Colonic mucosa (tissue), 4 donors: ENCODE data around the gene ABHD11. TPM values are rescaled to one million over a fixed set of nuclear protein-coding genes. Genes with fewer than 3 reads are reported as not detected.

Experiments
- DNase-seq: peaks from one replicate; pipeline ENCODE4 v3.0.0-alpha.2; 2020
- H3K27ac ChIP-seq: fragments of 200-600 bp; one replicate; pipeline ENCODE4 v1.8.0; 2021
- H3K27me3 ChIP-seq: fragments of 200-600 bp; one replicate; pipeline ENCODE4 v1.8.0; 2021
- H3K36me3 ChIP-seq: fragments of 200-600 bp; one replicate; pipeline ENCODE4 v1.8.0; 2021
- H3K4me1 ChIP-seq: fragments of 200-600 bp; one replicate; pipeline ENCODE4 v1.8.0; 2021; ENCODE audit warnings: mild to moderate bottlenecking
- H3K4me3 ChIP-seq: fragments of 200-600 bp; one replicate; pipeline ENCODE4 v1.8.0; 2021
- H3K9ac ChIP-seq, 2 donors: one replicate each; pipeline ENCODE4 v1.7.0; 2013; ENCODE audit warnings: control low read depth in 2 of 2, low read depth in 2 of 2, low read length in 2 of 2
- H3K9me3 ChIP-seq: fragments of 200-600 bp; one replicate; pipeline ENCODE4 v1.8.0; 2021
- CTCF ChIP-seq: fragments of 200-600 bp; IDR thresholded peaks from one replicate; pipeline ENCODE4 v1.8.0; 2022; ENCODE audit warnings: antibody characterized with exemption, mild to moderate bottlenecking
- intact Hi-C: fragments of 100-400 bp; cut with DNase I; formaldehyde crosslinking; loops from one replicate; pipeline ENCODE4 v1.14.1; 2022
- total RNA-seq, 2 donors: library from RNA; stranded (reverse); fragmentation: NEBNext Ultra II Directional in 1 of 2; extraction: Animal tissue kit (Norgen Biotek cat#: 25700) in 1 of 2; gene quantifications; one replicate each; pipeline ENCODE4 v1.2.1, GENCODE V29; 2021
- donor health status: healthy.
- donor health status: DM: no; HTN: no; CAD: no.
- donor health status: DM: no; HTN: no; CAD: no.

Gene ABHD11
- total RNA-seq, 2 donors from 2014 or later: 109 to 123 TPM

GRCh38 chr7:73703757-73704639, 34.6 kb downstream of the ABHD11 start:
- Histone ChIP-seq H3K4me1 (no peaks in the 10 kb centered on the region), H3K27ac (no peak overlapping the region), H3K4me3 (peak overlapping the region; percentile 24), H3K27me3 (no peaks in the 10 kb centered on the region), H3K9ac (peak overlapping the region in 1 of 2 donors; percentile 51), H3K36me3 (no peaks in the 10 kb centered on the region), H3K9me3 (no peaks in the 10 kb centered on the region)
- peak; percentile 71 for DNase-seq
- intact Hi-C loops: no loop called here
- TF ChIP-seq CTCF: no peak

GRCh38 chr7:73703225-73703624, 35.4 kb downstream of the ABHD11 start:
- no peak for TF ChIP-seq CTCF
- no peak for DNase-seq
- no peaks in the 10 kb centered on the region for H3K27me3 ChIP-seq
- no peak overlapping the region for H3K9ac ChIP-seq
- intact Hi-C loops: no loop called here
- H3K27ac ChIP-seq: no peak overlapping the region
- H3K9me3 ChIP-seq: no peaks in the 10 kb centered on the region
- H3K4me1 ChIP-seq: no peaks in the 10 kb centered on the region
- H3K36me3 ChIP-seq: no peaks in the 10 kb centered on the region
- H3K4me3 ChIP-seq: no peak overlapping the region

- no peak overlapping the region for H3K4me3 ChIP-seq
- no peaks in the 10 kb centered on the region for H3K9me3 ChIP-seq
- no peaks in the 10 kb centered on the region for H3K4me1 ChIP-seq
- H3K9ac ChIP-seq: no peak overlapping the region
- H3K27ac ChIP-seq: no peak overlapping the region
- H3K36me3 ChIP-seq: no peaks in the 10 kb centered on the region
- TF ChIP-seq CTCF: no peak
- no peak for DNase-seq
- intact Hi-C loops: no loop called here
- H3K27me3 ChIP-seq: no peaks in the 10 kb centered on the region
Measured at GRCh38 chr7:73702665-73703064, 35.9 kb downstream of the ABHD11 start.

GRCh38 chr7:73702226-73702625, 36.4 kb downstream of the ABHD11 start:
- Histone ChIP-seq H3K36me3 (no peaks in the 10 kb centered on the region), H3K27ac (no peak overlapping the region), H3K27me3 (no peaks in the 10 kb centered on the region), H3K9ac (no peak overlapping the region), H3K4me1 (no peaks in the 10 kb centered on the region), H3K9me3 (no peaks in the 10 kb centered on the region), H3K4me3 (no peak overlapping the region)
- TF ChIP-seq CTCF: no peak
- intact Hi-C loops: no loop called here
- no peak for DNase-seq

GRCh38 chr7:73701357-73701995, 37.1 kb downstream of the ABHD11 start:
- intact Hi-C loops: no loop called here
- H3K4me1 ChIP-seq: no peaks in the 10 kb centered on the region
- H3K27me3 ChIP-seq: no peaks in the 10 kb centered on the region
- TF ChIP-seq CTCF: peak; percentile 41
- no peaks in the 10 kb centered on the region for H3K36me3 ChIP-seq
- H3K9ac ChIP-seq: no peak overlapping the region
- DNase-seq: peak; percentile 74
- H3K9me3 ChIP-seq: no peaks in the 10 kb centered on the region
- no peak overlapping the region for H3K27ac ChIP-seq
- H3K4me3 ChIP-seq: no peak overlapping the region
